HG03025 (cell line): ENCODE data around the gene SMTNL1.
A peak's percentile ranks its signal among the peaks of the same experiment; 100 is the strongest.

Experiments used
- ATAC-seq: cut with Tn5 transposase; IDR thresholded peaks from one replicate; pipeline ENCODE4 v1.9.1; 2021; ENCODE audit warnings: mild to moderate bottlenecking, moderate library complexity; ENCODE audit not compliant: unreplicated experiment, low FRiP score

SMTNL1 gene, protein sequence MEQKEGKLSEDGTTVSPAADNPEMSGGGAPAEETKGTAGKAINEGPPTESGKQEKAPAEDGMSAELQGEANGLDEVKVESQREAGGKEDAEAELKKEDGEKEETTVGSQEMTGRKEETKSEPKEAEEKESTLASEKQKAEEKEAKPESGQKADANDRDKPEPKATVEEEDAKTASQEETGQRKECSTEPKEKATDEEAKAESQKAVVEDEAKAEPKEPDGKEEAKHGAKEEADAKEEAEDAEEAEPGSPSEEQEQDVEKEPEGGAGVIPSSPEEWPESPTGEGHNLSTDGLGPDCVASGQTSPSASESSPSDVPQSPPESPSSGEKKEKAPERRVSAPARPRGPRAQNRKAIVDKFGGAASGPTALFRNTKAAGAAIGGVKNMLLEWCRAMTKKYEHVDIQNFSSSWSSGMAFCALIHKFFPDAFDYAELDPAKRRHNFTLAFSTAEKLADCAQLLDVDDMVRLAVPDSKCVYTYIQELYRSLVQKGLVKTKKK

GRCh38 chr11:57536947-57537619 is at the start of gene SMTNL1:
Gene SMTNL1, plus strand, starts transcription at chr11:57537595. Its CDS starts 5,048 bp downstream, at chr11:57542643.
- no peak for ATAC-seq

DNA sequence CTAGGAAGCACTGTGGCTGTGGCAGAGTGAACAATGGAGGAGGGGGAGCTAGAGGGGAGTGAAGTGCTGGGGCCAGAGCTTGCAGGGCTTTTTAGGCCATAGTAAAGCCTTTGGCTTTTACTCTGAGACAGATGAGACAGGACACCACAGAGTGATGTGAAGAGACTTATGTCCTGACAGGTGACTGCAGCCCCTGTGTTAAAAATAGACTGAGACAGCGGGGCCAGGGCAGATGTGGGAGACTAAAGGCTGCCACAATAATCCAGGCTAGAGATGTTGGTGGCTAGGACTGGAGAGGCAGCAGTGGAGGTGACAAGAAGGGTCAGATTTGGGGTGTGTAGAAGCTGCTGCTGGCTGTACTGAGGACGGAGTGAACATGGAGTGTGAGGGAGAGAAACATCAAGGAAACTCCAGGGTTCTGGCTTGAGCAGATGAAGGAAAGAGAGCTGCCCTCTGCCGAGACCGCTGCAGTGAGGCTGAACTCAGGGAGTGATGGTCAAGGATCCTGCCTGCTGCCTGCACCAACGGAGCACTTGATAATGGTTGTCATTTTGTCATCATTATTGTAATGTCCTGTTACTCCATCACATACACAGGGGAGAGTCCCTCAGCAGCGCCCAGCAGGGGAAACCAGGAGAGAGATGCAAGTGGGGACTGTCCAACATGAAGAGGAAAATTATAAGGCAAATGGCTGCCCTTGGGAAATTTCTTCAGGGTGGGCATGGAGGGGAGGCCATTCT is 49.3 kb upstream of the SMTNL1 start:
- no peak for ATAC-seq

DNA sequence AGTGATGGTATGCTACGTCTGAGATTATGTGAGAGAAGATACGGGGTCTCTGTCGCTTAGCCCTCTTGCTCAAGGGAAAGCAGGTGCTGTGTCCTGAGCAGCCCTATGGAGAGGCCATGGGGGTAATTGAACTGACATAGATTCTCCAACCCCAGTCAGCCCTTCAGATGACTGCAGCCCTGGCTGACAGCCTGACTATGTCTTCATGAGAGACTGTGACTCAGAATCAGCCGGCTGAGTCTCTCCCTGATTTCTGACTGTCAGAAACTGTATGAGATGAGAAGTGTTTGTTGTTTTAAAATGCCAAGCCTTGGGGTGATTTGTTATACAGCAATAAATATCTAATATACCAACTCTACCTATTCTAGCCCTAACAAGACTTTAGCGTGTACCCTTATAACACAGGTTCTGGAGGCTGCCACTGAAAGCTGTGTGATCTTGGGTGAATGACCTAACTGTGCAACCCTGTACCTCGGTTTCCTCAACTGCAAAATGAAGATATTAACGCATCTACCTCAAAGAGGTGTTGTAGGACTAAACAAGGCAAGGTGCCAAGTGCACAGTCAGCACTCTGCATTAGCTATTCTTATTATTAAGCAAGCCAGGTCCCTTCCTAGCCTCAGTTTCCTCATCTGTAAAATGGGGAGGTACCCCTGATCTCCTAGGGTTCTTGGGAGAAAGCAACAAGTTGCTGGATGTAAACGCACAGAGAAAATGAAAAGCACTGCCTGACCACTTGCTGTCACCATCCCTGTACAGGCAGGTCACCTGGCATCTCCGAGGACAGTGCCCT is 46.7 kb upstream of the SMTNL1 start:
- ATAC-seq, result no peak

- no peak for ATAC-seq
Observed at GRCh38 chr11:57491371-57492061, 45.9 kb upstream of the SMTNL1 start.

- peak; percentile 69 for ATAC-seq
Observed at GRCh38 chr11:57493507-57494503, 43.6 kb upstream of the SMTNL1 start.

GRCh38 chr11:57496109-57496820 is 41.1 kb upstream of the SMTNL1 start:
- ATAC-seq, result no peak

GRCh38 chr11:57497303-57498247 is 39.8 kb upstream of the SMTNL1 start:
- ATAC-seq, result no peak

DNA sequence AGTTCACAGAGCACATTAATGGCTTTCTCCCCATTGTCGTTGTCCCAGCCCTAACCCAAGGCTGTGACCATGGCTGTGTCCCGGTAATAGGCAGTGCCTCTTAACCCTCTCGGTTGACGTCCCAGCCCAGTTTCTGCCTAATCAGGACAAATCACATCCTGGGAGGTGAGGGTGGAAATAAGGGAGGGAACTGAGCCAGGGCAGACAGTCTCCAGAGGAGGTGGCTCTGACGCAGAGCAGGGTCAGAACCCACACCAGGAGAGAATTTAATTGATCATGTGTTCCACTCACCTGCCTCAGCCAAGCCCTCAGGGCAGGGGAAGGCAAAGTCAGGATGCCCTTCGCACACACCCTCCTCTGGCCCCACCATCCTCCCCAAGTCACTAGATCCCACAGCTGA is 38.9 kb upstream of the SMTNL1 start:
- no peak for ATAC-seq

DNA sequence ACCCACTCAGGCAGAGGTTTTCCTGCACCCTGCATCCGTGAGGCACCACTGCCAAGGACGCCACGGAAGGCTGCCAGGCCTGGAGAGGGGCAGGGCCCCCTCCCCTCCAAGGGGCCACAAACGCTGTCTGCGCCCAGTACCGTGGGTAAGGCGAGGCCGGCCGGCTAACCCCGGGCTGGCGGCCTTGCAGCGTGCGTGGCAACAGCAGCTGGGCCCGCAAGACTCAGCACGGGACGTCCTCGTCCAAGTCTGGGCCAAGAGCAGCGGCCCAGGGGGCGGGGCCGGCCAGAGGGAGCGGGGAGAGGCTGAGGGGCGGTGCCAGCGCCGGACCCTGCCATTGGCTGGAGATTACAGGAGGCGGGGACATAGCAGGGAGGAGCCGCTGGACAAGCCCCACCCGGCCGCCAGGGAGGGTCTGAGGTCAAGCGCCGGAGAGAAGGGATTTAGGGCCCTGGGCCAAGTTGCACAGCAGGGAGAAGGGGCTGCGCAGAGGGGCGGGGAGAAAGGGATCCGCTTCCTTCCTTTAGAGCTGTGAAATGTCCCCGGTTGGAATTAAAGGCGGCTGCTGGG is 37.9 kb upstream of the SMTNL1 start:
- ATAC-seq, result peak; percentile 99

GRCh38 chr11:57499983-57500461 is 37.4 kb upstream of the SMTNL1 start:
- peak; percentile 6 for ATAC-seq

GRCh38 chr11:57500515-57500914 is 36.9 kb upstream of the SMTNL1 start:
- no peak for ATAC-seq

DNA sequence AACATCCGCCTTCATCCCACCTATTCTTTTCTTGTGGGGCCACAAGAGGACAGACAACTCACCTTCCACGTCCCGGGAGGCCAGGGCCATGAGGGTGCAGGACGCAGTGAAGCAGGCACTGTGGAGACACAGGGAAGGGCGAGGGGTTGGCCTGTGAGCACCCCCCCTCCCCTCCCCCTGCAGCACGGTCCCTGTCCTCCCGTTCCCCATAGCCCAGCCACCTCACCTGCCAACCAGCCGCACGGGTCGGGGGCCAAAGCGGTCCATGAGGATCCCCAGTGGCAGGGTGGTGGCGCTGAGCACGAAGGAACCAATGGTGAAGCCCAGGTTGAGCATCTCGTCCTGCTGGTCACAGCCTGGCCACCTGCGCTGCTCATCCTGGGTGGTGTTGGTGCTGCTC is 36.5 kb upstream of the SMTNL1 start:
- ATAC-seq, result no peak

DNA sequence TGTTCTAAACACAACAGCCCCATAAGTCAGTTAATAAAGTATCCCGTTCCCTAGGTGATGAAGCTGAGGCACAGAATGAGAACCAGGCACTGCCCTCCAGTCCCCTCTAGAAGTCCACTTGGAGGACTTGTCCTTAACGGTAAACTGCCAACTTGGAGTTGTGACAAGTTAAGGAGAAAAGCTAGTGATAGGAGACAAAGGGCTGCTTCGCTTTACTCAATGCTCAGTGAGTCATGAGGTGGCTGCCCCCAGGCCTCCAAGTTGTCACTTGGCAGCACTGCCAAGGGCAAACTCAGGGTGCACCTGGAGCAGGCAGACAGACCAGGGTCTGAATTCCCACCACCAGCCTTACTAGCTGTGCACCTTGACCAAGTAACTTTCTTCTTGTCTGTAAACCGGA is 35.4 kb upstream of the SMTNL1 start:
- ATAC-seq, result no peak

DNA sequence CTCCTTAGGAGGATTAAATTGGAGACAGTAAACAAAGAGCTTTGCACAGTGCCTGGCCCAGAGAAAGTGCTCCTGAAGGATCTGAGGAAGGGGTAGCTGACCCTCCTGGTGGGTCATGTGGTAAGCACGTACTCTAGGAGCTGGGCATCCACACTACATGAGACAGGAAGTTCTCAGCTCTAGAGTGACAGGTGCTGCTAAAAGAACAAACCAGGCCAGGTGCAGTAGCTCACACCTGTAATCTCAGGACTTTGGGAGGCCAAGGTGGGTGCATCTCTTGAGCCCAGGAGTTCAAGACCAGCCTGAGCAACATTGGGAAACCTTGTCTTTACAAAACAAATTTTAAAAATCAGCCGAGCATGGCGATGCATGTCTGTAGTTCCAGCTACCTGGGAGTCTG is 35.0 kb upstream of the SMTNL1 start:
- ATAC-seq, result no peak

- ATAC-seq, result no peak
Observed at GRCh38 chr11:57502870-57503269, 34.5 kb upstream of the SMTNL1 start.

DNA sequence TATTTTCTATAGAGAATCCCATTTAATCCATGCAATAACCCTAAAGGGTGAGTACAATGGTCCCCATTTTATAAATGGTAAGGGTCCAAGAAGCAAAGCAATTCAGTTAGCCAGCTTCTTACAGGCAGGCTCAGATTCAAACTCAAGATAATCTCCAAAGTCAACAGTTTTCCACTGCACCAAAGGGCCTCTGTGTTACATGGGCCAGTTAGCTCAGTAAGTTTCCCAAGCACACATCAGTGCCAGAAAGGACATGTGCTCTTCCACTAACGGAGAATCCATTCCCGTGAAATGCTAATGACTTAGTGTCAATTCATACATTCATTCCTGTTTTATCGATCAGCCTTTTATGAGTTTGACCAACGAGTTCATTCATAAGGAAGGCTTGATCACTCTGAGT is 32.9 kb upstream of the SMTNL1 start:
- ATAC-seq, result no peak
